WERI-Rb-1 (cell line): ENCODE results near the gene ROS1.
A peak's percentile ranks its signal among the peaks of the same experiment; 100 is the strongest.

ENCODE experiments used
- DNase-seq: peaks from one replicate; pipeline ENCODE4 v3.0.0-alpha.2; 2020
- H3K27ac ChIP-seq: fragments of 250-450 bp; sonication (Bioruptor Pico); 2 replicates; pipeline ENCODE4 v1.5.1; 2020; ENCODE audit warnings: mild to moderate bottlenecking, moderate library complexity
- H3K27me3 ChIP-seq: fragments of 250-450 bp; sonication (Bioruptor Pico); 2 replicates; pipeline ENCODE4 v1.5.1; 2021; ENCODE audit warnings: mild to moderate bottlenecking, low read depth, moderate library complexity; ENCODE audit not compliant: insufficient read depth, severe bottlenecking
- H3K36me3 ChIP-seq: fragments of 250-450 bp; sonication (Bioruptor Pico); 2 replicates; pipeline ENCODE4 v1.5.1; 2020; ENCODE audit warnings: mild to moderate bottlenecking, moderate library complexity
- H3K4me3 ChIP-seq: 2 replicates; pipeline ENCODE4 v1.5.1; 2011; ENCODE audit warnings: low read depth, mild to moderate bottlenecking, control low read depth, low read length
- H3K9me3 ChIP-seq: fragments of 250-450 bp; sonication (Bioruptor Pico); 2 replicates; pipeline ENCODE4 v1.5.1; 2021; ENCODE audit warnings: mild to moderate bottlenecking, moderate library complexity; ENCODE audit not compliant: severe bottlenecking
- TF ChIP-seq, protein P1 (sequence below): IDR thresholded peaks from 2 replicates; pipeline ENCODE4 v1.5.1; 2011; ENCODE audit warnings: low read depth, mild to moderate bottlenecking, control low read depth, inconsistent platforms, low read length

The ROS1 gene

DNA sequence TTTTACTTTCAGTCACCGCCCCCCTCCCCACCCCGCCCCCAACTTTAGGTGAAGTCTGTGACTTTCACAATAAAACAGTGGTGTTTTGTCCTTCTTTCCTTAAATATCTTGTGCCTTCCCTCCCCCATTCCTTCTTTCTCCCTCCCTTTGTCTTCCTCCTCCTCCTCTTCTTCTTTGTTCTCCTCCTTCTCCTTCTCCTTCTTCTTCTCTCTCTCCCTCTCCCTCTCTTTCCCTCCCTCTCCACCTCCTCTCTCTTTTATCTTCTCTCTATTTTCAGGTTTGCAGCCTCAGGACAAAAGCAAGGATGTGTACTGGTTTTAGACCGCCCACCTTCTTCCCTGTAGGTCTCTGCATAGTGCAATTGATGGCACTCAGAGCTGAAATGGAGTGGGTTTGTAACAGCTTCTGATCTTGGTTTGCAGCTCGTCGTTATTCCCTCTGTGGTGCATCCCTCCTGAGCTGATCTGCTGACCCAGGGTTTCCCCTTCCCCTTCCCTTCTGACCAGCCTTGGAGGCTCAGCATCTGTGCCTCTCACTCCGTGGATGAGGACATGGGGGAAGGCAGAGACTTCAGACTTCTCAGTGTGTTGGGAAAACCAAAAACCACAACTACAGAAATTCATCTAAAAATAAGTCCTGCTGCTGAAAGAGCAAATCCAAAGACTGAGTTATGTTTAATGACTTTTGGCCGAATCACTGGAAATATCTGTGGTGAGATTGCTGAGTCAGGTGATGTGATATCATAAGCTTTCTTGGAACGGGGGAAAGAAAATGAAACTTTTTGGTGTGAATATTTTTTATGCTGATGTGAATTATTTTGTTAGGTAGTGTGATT, 153.5 kb downstream of the ROS1 start:
- no peaks in the 10 kb centered on the region for H3K36me3 ChIP-seq
- H3K9me3 ChIP-seq, result no peaks in the 10 kb centered on the region
- no peak overlapping the region for H3K4me3 ChIP-seq
- H3K27ac ChIP-seq, result no peak overlapping the region
- peaks cover 59% of the 10 kb centered on the region for H3K27me3 ChIP-seq
- TF ChIP-seq, protein P1, sequence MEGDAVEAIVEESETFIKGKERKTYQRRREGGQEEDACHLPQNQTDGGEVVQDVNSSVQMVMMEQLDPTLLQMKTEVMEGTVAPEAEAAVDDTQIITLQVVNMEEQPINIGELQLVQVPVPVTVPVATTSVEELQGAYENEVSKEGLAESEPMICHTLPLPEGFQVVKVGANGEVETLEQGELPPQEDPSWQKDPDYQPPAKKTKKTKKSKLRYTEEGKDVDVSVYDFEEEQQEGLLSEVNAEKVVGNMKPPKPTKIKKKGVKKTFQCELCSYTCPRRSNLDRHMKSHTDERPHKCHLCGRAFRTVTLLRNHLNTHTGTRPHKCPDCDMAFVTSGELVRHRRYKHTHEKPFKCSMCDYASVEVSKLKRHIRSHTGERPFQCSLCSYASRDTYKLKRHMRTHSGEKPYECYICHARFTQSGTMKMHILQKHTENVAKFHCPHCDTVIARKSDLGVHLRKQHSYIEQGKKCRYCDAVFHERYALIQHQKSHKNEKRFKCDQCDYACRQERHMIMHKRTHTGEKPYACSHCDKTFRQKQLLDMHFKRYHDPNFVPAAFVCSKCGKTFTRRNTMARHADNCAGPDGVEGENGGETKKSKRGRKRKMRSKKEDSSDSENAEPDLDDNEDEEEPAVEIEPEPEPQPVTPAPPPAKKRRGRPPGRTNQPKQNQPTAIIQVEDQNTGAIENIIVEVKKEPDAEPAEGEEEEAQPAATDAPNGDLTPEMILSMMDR, result no peak
- DNase-seq, result no peak

DNA sequence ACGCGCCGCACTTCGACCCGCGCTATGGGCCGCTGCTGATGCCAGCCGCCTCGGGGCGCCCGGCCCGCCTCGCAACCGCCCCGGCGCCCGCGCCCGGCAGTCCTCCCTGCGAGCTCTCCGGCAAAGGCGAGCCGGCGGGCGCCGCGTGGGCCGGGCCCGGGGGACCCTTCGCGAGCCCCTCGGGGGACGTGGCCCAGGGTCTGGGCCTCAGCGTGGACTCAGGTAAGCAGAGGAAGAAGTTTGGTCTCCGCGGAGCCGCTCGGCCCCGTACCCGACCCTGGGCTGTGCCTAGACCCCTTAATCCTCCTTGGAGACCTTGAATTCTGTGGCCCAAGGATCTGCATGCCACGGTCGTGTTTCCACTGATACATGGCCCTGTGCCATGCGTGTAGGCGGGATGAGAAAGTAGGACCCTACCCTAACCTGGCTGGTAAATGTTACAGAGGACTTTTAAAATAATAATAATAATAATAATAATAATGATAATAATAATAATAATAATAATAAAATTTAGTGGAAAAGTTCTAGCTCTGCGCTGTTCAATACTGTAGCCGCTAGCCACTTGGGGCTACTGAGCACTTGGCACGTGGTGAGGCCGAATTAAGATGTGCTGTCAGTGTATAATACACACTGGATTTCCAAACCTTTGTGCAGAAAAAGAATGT, 154.8 kb downstream of the ROS1 start:
- Histone ChIP-seq H3K27ac (no peak overlapping the region), H3K36me3 (no peaks in the 10 kb centered on the region), H3K9me3 (no peaks in the 10 kb centered on the region), H3K4me3 (peak overlapping the region; percentile 31), H3K27me3 (peaks cover 72% of the 10 kb centered on the region)
- DNase-seq, result no peak
- TF ChIP-seq, protein P1, result no peak

DNA sequence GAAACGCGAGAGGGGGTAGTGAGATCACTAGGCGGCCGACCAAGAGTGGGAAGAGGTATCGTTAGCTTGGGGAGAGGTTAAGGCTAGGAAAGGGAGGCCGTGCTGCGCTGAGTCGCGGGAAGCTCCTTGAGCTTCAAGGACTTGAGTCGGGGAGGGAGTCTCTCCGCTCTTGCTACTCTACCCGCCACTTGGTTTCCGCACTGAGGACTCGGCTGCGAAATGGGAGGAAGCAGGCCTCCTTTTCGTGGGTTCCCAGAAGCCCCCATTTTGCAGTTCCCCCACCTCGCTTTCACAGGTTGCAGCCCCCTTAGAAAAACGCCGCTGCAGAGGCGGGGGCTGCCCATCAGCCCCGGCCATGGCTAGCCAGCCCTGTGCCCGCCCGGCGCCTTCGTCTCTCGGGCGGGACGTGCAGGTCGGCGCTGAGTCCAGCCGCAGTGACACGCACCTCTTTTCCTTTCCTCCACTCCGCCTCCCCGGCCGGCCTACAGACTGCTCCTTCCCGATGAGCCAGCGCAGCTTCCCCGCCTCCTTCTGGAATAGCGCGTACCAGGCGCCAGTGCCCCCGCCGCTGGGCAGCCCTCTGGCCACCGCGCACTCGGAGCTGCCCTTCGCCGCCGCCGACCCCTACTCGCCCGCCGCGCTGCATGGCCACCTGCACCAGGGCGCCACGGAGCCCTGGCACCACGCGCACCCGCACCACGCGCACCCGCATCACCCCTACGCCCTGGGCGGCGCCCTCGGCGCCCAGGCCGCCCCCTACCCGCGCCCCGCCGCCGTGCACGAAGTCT, 155.5 kb downstream of the ROS1 start:
- TF ChIP-seq, protein P1, result no peak
- peak; percentile 48 for DNase-seq
- Histone ChIP-seq H3K27ac (no peak overlapping the region), H3K36me3 (no peaks in the 10 kb centered on the region), H3K27me3 (peaks cover 77% of the 10 kb centered on the region), H3K9me3 (no peaks in the 10 kb centered on the region), H3K4me3 (peak overlapping the region; percentile 44)

GRCh38 chr6:117269638-117270054, 156.1 kb downstream of the ROS1 start:
- Histone ChIP-seq H3K36me3 (no peaks in the 10 kb centered on the region), H3K27me3 (peaks cover 82% of the 10 kb centered on the region), H3K4me3 (peak overlapping the region; percentile 44), H3K9me3 (no peaks in the 10 kb centered on the region), H3K27ac (no peak overlapping the region)
- DNase-seq, result no peak
- TF ChIP-seq, protein P1, result no peak

DNA sequence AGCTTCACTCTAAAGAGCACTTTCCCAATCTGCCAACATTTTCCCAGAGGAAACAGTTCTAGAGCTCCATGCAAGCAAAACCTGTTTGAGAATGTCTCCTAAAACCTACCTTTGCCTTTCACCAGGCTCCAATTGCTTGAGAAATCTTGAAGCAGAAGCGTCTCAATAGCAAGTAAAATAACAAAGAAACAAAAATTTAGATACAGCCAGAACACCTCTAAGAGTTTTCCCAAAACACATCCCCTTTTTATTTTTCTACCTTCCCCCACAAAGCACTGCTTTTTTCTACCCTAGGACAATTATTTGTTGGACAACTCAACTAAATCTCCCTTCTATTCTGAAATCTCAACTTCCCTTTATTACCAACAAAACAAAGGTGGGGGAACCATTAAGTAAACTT, 156.8 kb downstream of the ROS1 start:
- Histone ChIP-seq H3K27me3 (peaks cover 84% of the 10 kb centered on the region), H3K9me3 (no peaks in the 10 kb centered on the region), H3K27ac (no peak overlapping the region), H3K36me3 (no peaks in the 10 kb centered on the region), H3K4me3 (no peak overlapping the region)
- TF ChIP-seq, protein P1, result no peak
- DNase-seq, result no peak
